ENCODE results near the gene GPRC5A.
"Not testable (repeated sequence)": the region's sequence is repeated elsewhere in the genome, so short reads cannot be mapped to it uniquely, and the experiment has no call there.

Gene GPRC5A, protein sequence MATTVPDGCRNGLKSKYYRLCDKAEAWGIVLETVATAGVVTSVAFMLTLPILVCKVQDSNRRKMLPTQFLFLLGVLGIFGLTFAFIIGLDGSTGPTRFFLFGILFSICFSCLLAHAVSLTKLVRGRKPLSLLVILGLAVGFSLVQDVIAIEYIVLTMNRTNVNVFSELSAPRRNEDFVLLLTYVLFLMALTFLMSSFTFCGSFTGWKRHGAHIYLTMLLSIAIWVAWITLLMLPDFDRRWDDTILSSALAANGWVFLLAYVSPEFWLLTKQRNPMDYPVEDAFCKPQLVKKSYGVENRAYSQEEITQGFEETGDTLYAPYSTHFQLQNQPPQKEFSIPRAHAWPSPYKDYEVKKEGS

DNA sequence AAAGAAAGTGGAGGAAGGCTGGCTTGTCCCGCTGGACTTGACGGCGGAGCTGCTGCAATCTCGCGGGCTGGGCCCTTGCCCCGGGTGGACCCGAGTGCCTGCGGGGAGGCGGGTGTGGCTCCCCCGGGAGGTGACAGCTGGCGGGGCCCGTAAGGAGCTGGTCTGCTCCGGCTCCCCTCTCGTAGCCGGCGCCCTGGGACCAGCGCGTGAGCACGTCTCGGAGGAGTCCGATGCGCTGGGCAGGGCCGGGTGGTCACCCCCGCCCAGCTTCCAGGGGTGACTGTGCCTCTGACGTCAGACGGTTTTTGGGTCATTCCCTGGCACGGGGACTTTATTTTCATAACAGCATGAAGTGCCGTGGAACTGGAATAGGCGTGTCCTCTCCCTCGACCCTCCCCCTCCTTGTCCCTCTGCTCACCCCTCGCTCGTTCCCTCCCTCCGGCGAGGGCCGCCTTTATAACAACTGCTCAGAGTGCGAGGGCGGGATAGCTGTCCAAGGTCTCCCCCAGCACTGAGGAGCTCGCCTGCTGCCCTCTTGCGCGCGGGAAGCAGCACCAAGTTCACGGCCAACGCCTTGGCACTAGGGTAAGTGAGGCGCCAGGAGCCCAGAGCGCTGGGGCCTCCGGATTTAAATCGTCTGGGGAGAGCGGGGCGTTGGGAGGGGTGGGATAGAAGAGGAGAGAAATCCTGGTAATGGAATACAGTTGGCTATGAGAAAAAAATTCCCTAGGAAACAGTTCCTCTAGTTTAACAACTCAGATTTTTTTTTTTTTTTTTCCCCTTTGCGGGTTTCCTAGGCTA is at the start of gene GPRC5A:
TSS of gene GPRC5A (plus strand) at position 483 of the 801 bp plus-strand sequence. CDS start 16,688 bp downstream, outside the sequence.
- H3K9me2 ChIP-seq (replicated peaks; ENCODE audit: insufficient read depth, low read length): no peaks in the 10 kb centered on the region
- H3K9ac ChIP-seq (ENCODE audit: low read length): peak within 1 kb of the TSS; percentile 39; the same call in 1 of the 2 replicates
- DNase-seq: peak; percentile 48
- H3F3A ChIP-seq (ENCODE audit: insufficient read depth, low read length): no peaks in the 10 kb centered on the region
- peak within 1 kb of the TSS; percentile 53 for H3K4me3 ChIP-seq (ENCODE audit: low read length)
- H3K36me3 ChIP-seq (replicated peaks; ENCODE audit: insufficient read depth, low read length): no peaks in the 10 kb centered on the region
- H2AFZ ChIP-seq (ENCODE audit: low read length): peak within 1 kb of the TSS; percentile 83
- H4K20me1 ChIP-seq (ENCODE audit: insufficient read depth, low read length): no peaks in the 10 kb centered on the region
- H3K4me1 ChIP-seq (ENCODE audit: low read length): no peaks in the 10 kb centered on the region
- H3K27me3 ChIP-seq (replicated peaks; ENCODE audit: insufficient read depth, low read length): 0 out of 2 replicates have a peak, but pooled peaks cover 4% of the 10 kb centered on the region
- no peaks in the 10 kb centered on the region for H3K79me2 ChIP-seq (ENCODE audit: low read length)
- no peak within 1 kb of the TSS for H3K27ac ChIP-seq (ENCODE audit: low read length)
- H3K4me2 ChIP-seq (ENCODE audit: low read depth, low read length): peak within 1 kb of the TSS; percentile 96
- TF ChIP-seq, protein P1, sequence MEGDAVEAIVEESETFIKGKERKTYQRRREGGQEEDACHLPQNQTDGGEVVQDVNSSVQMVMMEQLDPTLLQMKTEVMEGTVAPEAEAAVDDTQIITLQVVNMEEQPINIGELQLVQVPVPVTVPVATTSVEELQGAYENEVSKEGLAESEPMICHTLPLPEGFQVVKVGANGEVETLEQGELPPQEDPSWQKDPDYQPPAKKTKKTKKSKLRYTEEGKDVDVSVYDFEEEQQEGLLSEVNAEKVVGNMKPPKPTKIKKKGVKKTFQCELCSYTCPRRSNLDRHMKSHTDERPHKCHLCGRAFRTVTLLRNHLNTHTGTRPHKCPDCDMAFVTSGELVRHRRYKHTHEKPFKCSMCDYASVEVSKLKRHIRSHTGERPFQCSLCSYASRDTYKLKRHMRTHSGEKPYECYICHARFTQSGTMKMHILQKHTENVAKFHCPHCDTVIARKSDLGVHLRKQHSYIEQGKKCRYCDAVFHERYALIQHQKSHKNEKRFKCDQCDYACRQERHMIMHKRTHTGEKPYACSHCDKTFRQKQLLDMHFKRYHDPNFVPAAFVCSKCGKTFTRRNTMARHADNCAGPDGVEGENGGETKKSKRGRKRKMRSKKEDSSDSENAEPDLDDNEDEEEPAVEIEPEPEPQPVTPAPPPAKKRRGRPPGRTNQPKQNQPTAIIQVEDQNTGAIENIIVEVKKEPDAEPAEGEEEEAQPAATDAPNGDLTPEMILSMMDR (IDR thresholded peaks at IDR 0.05; ENCODE audit: low read length): no peak; the same call in 1 of the 2 replicates
- TF ChIP-seq EZH2 (optimal IDR thresholded peaks at IDR 0.05; ENCODE audit: low read depth, low read length) (no peak), EZH2phosphoT487 (IDR thresholded peaks at IDR 0.05; ENCODE audit: low read length) (no peak)
- H3K9me3 ChIP-seq (replicated peaks; ENCODE audit: insufficient read depth, low read length): no peaks in the 10 kb centered on the region

DNA sequence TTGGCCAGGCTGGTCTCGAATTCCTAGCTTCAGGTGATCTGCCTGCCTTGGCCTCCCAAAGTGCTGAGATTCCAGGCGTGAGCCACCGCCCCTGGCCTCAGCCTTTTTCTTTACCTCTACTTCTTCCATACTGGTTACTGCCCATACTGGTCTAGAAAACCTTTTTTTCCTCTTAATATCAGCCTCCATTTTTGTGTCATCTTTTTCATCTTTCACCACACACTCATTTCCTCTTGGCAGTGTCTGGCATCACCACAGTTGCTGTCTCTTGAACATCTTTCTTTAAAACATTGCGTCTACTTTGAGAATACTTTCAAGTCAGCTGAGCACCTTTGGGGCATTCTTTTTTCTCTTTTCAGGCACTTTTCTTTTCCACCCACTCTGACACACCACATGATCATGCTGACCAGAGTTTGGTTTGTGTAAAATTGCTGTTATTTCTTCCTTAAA is 45.5 kb upstream of the GPRC5A start:
- Histone ChIP-seq H3K9ac (ENCODE audit: low read length) (no peak overlapping the region), H3F3A (ENCODE audit: insufficient read depth, low read length) (no peaks in the 10 kb centered on the region), H2AFZ (ENCODE audit: low read length) (no peak overlapping the region), H3K79me2 (ENCODE audit: low read length) (no peaks in the 10 kb centered on the region), H4K20me1 (ENCODE audit: insufficient read depth, low read length) (no peaks in the 10 kb centered on the region), H3K36me3 (replicated peaks; ENCODE audit: insufficient read depth, low read length) (no peaks in the 10 kb centered on the region), H3K27ac (ENCODE audit: low read length) (no peak overlapping the region), H3K4me3 (ENCODE audit: low read length) (no peak overlapping the region), H3K9me3 (replicated peaks; ENCODE audit: insufficient read depth, low read length) (no peaks in the 10 kb centered on the region), H3K4me1 (ENCODE audit: low read length) (no peaks in the 10 kb centered on the region), H3K9me2 (replicated peaks; ENCODE audit: insufficient read depth, low read length) (no peaks in the 10 kb centered on the region), H3K4me2 (ENCODE audit: low read depth, low read length) (no peak overlapping the region), H3K27me3 (replicated peaks; ENCODE audit: insufficient read depth, low read length) (no peaks in the 10 kb centered on the region)
- TF ChIP-seq, protein P1 (IDR thresholded peaks at IDR 0.05; ENCODE audit: low read length): no peak
- no peak for TF ChIP-seq EZH2 (optimal IDR thresholded peaks at IDR 0.05; ENCODE audit: low read depth, low read length)
- no peak for TF ChIP-seq EZH2phosphoT487 (IDR thresholded peaks at IDR 0.05; ENCODE audit: low read length)
- DNase-seq: no peak

DNA sequence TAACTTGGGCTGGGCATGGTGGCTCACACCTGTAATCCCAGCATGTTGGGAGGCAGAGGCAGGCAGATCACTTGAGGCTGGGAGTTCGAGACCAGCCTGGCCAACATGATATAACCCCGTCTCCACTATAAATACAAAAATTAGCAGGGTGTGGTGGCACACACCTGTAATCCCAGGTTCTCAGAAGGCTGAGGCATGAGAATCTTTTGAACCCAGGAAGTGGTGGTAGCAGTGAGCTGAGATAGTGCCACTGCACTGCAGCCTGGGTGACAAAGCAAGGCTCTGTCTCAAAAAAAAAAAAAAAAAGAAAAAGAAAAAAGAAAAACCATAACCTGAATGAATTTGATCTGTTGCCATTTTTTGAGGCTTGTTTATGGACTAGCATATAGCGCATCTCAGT is 44.6 kb upstream of the GPRC5A start:
- not testable (repeated sequence) for DNase-seq; H3K36me3 ChIP-seq (replicated peaks; ENCODE audit: insufficient read depth, low read length); H3F3A ChIP-seq (ENCODE audit: insufficient read depth, low read length); H3K4me2 ChIP-seq (ENCODE audit: low read depth, low read length); H3K27ac ChIP-seq (ENCODE audit: low read length); H3K4me3 ChIP-seq (ENCODE audit: low read length); H3K9me2 ChIP-seq (replicated peaks; ENCODE audit: insufficient read depth, low read length); H3K4me1 ChIP-seq (ENCODE audit: low read length); H3K79me2 ChIP-seq (ENCODE audit: low read length); H3K9ac ChIP-seq (ENCODE audit: low read length); H3K27me3 ChIP-seq (replicated peaks; ENCODE audit: insufficient read depth, low read length); H3K9me3 ChIP-seq (replicated peaks; ENCODE audit: insufficient read depth, low read length); H4K20me1 ChIP-seq (ENCODE audit: insufficient read depth, low read length); H2AFZ ChIP-seq (ENCODE audit: low read length)

Data from MM.1S (cell line).